DND-41 (cell line): Measurements from ENCODE around the gene ATP9B.

ENCODE experiments used
- ATAC-seq: fragments of 200-7000 bp; cut with Tn5 transposase; 3 replicates; pipeline ENCODE4 v1.9.1; 2021; ENCODE audit warnings: low read depth; ENCODE audit not compliant: insufficient read depth
- DNase-seq: peaks from one replicate; pipeline ENCODE4 v3.0.0-alpha.2; 2020
- H2AFZ ChIP-seq: 2 replicates; pipeline ENCODE4 v1.6.0; 2012; ENCODE audit warnings: low read depth, low read length
- H3K27ac ChIP-seq: 2 replicates; pipeline ENCODE4 v1.5.1; 2012; ENCODE audit warnings: low read length, inconsistent platforms
- H3K27me3 ChIP-seq: fragments of 200-600 bp; sonication (generic); 2 replicates; pipeline ENCODE4 v1.6.0; 2012; ENCODE audit warnings: low read length, mild to moderate bottlenecking, inconsistent platforms; ENCODE audit not compliant: insufficient read depth, poor library complexity
- H3K36me3 ChIP-seq: 2 replicates; pipeline ENCODE4 v1.5.1; 2012; ENCODE audit warnings: low read length, inconsistent platforms; ENCODE audit not compliant: insufficient read depth
- H3K4me1 ChIP-seq: 2 replicates; pipeline ENCODE4 v1.5.1; 2012; ENCODE audit warnings: mild to moderate bottlenecking, low read length; ENCODE audit not compliant: insufficient read depth
- H3K4me2 ChIP-seq: 2 replicates; pipeline ENCODE4 v1.6.0; 2012; ENCODE audit warnings: mild to moderate bottlenecking, moderate library complexity, low read length, inconsistent platforms; ENCODE audit not compliant: insufficient read depth
- H3K4me3 ChIP-seq, 2 experiments: fragments of 200-600 bp in 1 of 2; shearing (Covaris generic) in 1 of 2; 2 replicates each; pipeline ENCODE4 v1.5.1; 2012 to 2016; ENCODE audit warnings: inconsistent platforms in 2 of 2, low read length in 2 of 2, mild to moderate bottlenecking in 2 of 2, low read depth in 1 of 2, moderate library complexity in 1 of 2
- H3K79me2 ChIP-seq: 2 replicates; pipeline ENCODE4 v1.6.0; 2012; ENCODE audit warnings: low read length, inconsistent platforms; ENCODE audit not compliant: insufficient read depth
- H3K9ac ChIP-seq: 2 replicates; pipeline ENCODE4 v1.6.0; 2012; ENCODE audit warnings: low read depth, mild to moderate bottlenecking, inconsistent platforms, low read length, moderate library complexity
- H3K9me3 ChIP-seq: 2 replicates; pipeline ENCODE4 v1.5.1; 2012; ENCODE audit warnings: low read length, moderate library complexity, mild to moderate bottlenecking, inconsistent platforms; ENCODE audit not compliant: insufficient read depth, severe bottlenecking
- H4K20me1 ChIP-seq: 2 replicates; pipeline ENCODE4 v1.6.0; 2012; ENCODE audit warnings: low read length; ENCODE audit not compliant: insufficient read depth
- EZH2 ChIP-seq: IDR thresholded peaks from 3 replicates; pipeline ENCODE4 v1.6.1; 2012; ENCODE audit warnings: borderline replicate concordance, low read depth, mild to moderate bottlenecking, moderate library complexity, low read length, inconsistent platforms; ENCODE audit not compliant: severe bottlenecking
- TF ChIP-seq, protein P1 (sequence below): IDR thresholded peaks from 2 replicates; pipeline ENCODE4 v1.5.1; 2012; ENCODE audit warnings: borderline replicate concordance, low read length, moderate library complexity, mild to moderate bottlenecking; ENCODE audit not compliant: poor library complexity, severe bottlenecking; ENCODE audit errors: extremely low read depth

ATP9B gene

GRCh38 chr18:79218605-79219190 lies 149.5 kb downstream of the ATP9B start:
- Histone ChIP-seq H3K36me3 (peaks cover 8% of the 10 kb centered on the region; the same call in 1 of the 2 replicates), H3K4me1 (no peaks in the 10 kb centered on the region), H2AFZ (no peak overlapping the region), H3K79me2 (no peaks in the 10 kb centered on the region), H3K9me3 (no peaks in the 10 kb centered on the region), H4K20me1 (no peaks in the 10 kb centered on the region; the same call in 1 of the 2 replicates), H3K4me2 (no peak overlapping the region), H3K9ac (no peak overlapping the region), H3K27ac (no peak overlapping the region), H3K27me3 (no peaks in the 10 kb centered on the region), H3K4me3 (no peak overlapping the region)
- DNase-seq: no peak
- ATAC-seq: no peak
- TF ChIP-seq, protein P1, sequence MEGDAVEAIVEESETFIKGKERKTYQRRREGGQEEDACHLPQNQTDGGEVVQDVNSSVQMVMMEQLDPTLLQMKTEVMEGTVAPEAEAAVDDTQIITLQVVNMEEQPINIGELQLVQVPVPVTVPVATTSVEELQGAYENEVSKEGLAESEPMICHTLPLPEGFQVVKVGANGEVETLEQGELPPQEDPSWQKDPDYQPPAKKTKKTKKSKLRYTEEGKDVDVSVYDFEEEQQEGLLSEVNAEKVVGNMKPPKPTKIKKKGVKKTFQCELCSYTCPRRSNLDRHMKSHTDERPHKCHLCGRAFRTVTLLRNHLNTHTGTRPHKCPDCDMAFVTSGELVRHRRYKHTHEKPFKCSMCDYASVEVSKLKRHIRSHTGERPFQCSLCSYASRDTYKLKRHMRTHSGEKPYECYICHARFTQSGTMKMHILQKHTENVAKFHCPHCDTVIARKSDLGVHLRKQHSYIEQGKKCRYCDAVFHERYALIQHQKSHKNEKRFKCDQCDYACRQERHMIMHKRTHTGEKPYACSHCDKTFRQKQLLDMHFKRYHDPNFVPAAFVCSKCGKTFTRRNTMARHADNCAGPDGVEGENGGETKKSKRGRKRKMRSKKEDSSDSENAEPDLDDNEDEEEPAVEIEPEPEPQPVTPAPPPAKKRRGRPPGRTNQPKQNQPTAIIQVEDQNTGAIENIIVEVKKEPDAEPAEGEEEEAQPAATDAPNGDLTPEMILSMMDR: no peak
- no peak for TF ChIP-seq EZH2

GRCh38 chr18:79221136-79221535 lies 151.9 kb downstream of the ATP9B start:
- Histone ChIP-seq H3K27ac (no peak overlapping the region), H3K4me2 (no peak overlapping the region), H3K4me1 (no peaks in the 10 kb centered on the region), H4K20me1 (no peaks in the 10 kb centered on the region; the same call in 1 of the 2 replicates), H3K36me3 (peaks cover 6% of the 10 kb centered on the region; the same call in 1 of the 2 replicates), H2AFZ (no peak overlapping the region), H3K27me3 (no peaks in the 10 kb centered on the region), H3K9ac (no peak overlapping the region), H3K79me2 (no peaks in the 10 kb centered on the region), H3K9me3 (no peaks in the 10 kb centered on the region), H3K4me3 (no peak overlapping the region)
- no peak for ATAC-seq
- no peak for DNase-seq
- no peak for TF ChIP-seq EZH2
- TF ChIP-seq, protein P1: no peak

DNA sequence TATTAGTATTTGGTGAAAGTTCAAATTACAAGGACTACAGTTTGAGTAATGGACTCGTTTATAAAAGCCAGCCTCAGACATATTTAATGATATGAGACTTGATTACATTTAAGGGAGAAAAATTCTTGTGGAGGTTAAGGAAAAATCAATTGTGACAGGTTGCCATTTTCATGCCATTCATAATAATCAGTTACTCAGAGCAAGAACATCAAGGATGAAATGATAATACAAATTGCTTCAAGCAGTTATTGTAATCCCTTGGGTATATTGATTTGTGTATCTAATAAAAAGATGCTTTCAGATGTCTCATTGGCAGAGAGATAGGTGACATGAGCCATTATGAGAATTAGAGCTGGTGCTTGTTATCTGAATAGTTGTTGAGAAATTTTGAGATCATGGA lies 153.6 kb downstream of the ATP9B start:
- DNase-seq: no peak
- H3K79me2 ChIP-seq: no peaks in the 10 kb centered on the region

More for the DNA sequence above, 153.6 kb downstream of the ATP9B start:
- Histone ChIP-seq H3K9ac (no peak overlapping the region), H3K4me2 (no peak overlapping the region), H2AFZ (no peak overlapping the region), H3K27ac (no peak overlapping the region), H3K27me3 (no peaks in the 10 kb centered on the region), H3K36me3 (no peaks in the 10 kb centered on the region), H3K4me3 (no peak overlapping the region), H3K9me3 (no peaks in the 10 kb centered on the region), H3K4me1 (no peaks in the 10 kb centered on the region), H4K20me1 (no peaks in the 10 kb centered on the region; the same call in 1 of the 2 replicates)
- ATAC-seq: no peak
- TF ChIP-seq, protein P1: no peak
- TF ChIP-seq EZH2: no peak
